Measurements from ENCODE around the gene MRPL52.

DNA sequence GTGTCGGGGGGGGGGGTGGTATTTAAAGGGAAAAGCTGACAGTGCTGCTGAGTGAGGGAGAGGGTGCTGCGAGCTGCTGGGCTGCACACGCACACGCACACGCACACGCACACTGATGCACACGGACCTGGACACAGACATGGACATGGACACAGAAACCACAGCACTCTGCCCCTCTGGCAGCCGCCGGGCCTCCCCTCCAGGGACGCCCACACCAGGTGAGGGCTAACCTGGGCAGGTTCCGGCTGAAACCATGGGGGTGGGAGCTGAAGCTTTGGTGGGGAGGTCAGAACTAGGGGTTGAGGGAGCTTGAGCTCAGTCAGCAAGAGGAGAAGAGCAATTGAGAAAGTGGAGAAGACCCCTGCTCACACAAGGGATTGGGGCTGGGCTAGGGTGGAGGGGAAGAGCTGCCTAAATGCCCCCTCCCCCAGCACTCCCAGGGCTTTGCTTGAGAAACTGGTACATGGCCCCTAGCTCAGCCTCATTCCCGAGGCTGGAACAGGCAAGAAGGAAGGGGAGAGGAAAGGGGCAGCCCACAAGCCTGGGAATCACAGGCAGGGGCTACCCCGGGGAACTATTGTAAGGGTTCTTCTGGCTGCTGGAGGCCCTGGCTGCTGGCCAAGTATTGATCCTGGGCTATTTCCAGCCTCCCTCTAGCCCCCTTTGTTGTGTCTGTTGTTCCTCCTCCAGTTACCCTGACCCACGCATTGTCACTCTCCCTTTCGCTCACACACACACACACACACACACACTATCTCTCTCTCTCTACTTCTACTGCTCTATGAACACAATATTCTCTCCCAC is 53.7 kb downstream of the MRPL52 start, which contains the start of gene REM2:
- no peak for TF ChIP-seq POLR2A (IDR thresholded peaks at IDR 0.05; ENCODE audit: low read length)
- TF ChIP-seq GATA1 (IDR thresholded peaks at IDR 0.05; ENCODE audit: low read depth, low read length), result no peak
